GM19328 (cell line): Measurements from ENCODE around the gene SLC4A5.

Source experiments
- ATAC-seq: cut with Tn5 transposase; IDR thresholded peaks from one replicate; pipeline ENCODE4 v1.9.1; 2021; ENCODE audit warnings: mild to moderate bottlenecking, moderate library complexity; ENCODE audit not compliant: unreplicated experiment

Gene SLC4A5

GRCh38 chr2:74317701-74318100, 25.5 kb downstream of the SLC4A5 start:
- no peak for ATAC-seq

GRCh38 chr2:74316627-74317295, 26.5 kb downstream of the SLC4A5 start:
- ATAC-seq: no peak

DNA sequence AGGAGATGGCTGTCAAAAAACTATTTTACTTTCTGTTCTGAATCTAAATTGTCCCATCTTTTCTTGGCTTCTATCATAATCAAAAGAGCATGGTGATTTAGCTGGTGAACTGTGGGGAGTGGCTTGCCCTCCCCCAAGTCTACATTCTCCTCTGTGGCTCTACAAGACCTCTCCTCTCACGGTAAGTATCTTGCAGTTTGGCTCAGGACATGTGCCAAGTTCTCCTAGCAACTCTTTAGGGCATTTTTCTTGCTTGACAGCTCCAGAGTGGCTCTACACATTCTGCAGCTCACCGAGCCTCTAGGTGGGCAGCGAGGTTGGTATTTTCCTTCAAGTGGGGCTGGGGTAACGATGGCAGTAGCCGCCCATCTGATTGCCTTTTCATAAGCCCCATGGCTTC, 29.1 kb downstream of the SLC4A5 start:
- ATAC-seq: no peak

DNA sequence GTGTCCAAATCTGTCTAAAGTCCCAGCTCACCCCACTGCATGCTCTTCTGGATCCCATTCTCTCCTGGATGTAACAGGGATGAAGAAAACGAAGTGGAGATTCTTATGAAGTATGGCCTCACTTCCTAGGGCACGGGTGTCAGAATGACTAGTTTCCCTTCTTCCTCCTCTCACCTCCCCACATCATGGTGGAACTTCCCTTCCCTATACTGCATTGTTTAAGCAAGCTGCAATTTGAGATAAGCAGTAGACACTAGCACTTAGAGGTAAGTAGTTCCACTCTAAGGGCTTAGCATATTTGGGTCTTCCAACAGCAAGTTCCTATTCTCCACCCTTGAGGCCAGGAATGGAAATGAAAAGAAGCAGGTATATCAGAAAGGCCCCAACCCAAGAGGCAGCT, 29.7 kb downstream of the SLC4A5 start:
- no peak for ATAC-seq

DNA sequence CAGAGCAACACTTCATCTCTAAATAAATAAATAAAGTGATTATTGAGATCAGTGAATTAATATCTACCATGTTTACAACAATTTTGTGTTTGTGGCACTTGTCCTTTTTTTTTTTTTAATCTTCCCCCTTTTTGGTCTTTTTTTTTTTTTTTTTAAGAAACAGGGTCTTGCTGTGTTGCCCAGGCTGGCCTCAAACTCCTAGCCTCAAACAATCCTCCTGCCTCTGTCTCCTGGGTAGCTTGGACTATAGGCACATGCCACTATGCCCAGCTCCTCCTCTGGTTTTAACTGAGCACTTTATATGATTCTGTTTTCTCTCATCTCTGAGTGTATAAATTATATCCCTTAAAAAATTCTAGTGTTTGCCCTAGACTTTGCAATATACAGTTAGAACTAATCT, 30.3 kb downstream of the SLC4A5 start:
- ATAC-seq: no peak

GRCh38 chr2:74307720-74308119, 35.5 kb downstream of the SLC4A5 start:
- no peak for ATAC-seq

GRCh38 chr2:74304332-74305148, 38.7 kb downstream of the SLC4A5 start:
- no peak for ATAC-seq

DNA sequence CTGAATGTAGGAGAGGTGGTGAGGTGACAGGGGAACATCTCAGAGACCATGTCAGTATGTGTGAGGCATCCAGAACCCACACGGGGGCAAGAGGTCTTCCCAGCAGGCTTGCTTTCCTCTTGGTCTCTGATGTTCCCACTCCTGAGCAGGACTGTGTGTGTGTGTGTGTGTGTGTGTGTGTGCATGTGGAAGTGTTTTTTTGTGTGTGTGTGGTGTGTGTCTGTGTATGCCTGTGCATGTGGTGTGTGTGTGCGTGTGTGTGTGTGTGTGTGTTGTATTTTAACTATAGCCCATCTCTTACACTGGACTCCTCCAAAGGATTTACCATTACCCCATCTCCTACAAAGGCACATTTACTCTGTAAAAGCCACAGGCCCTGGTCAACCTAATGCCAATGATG, 40.4 kb downstream of the SLC4A5 start:
- no peak for ATAC-seq

- ATAC-seq: no peak
Observed at GRCh38 chr2:74301262-74301661, 42.0 kb downstream of the SLC4A5 start.

- no peak for ATAC-seq
Observed at GRCh38 chr2:74300506-74300905, 42.7 kb downstream of the SLC4A5 start.

- ATAC-seq: no peak
Observed at GRCh38 chr2:74297950-74298349, 45.3 kb downstream of the SLC4A5 start.

GRCh38 chr2:74297391-74297790, 45.8 kb downstream of the SLC4A5 start:
- ATAC-seq: no peak

- ATAC-seq: no peak
Observed at GRCh38 chr2:74293191-74293991, 49.8 kb downstream of the SLC4A5 start.

DNA sequence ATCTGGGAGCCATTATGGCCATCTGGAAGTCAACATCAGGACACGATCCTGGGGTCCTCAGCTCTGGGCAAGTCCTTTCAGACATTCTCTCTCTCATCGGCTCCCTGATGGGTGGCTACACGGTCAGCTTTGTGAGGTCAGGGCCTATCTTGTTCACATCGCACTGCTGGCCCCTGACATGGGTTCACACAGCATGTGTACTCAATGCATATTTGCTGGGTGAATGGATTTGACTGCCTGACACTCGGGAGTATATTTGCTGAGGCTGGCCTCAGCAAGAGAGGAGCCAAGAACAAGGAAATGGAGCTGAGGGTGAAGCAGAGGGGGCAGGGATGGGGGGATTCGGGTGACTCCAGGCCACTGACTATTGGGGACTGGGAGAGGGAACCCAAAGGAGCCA, 50.5 kb downstream of the SLC4A5 start:
- ATAC-seq: no peak

- ATAC-seq: no peak
Observed at GRCh38 chr2:74291886-74292621, 51.2 kb downstream of the SLC4A5 start.

- ATAC-seq: no peak
Observed at GRCh38 chr2:74291218-74291544, 52.0 kb downstream of the SLC4A5 start.

DNA sequence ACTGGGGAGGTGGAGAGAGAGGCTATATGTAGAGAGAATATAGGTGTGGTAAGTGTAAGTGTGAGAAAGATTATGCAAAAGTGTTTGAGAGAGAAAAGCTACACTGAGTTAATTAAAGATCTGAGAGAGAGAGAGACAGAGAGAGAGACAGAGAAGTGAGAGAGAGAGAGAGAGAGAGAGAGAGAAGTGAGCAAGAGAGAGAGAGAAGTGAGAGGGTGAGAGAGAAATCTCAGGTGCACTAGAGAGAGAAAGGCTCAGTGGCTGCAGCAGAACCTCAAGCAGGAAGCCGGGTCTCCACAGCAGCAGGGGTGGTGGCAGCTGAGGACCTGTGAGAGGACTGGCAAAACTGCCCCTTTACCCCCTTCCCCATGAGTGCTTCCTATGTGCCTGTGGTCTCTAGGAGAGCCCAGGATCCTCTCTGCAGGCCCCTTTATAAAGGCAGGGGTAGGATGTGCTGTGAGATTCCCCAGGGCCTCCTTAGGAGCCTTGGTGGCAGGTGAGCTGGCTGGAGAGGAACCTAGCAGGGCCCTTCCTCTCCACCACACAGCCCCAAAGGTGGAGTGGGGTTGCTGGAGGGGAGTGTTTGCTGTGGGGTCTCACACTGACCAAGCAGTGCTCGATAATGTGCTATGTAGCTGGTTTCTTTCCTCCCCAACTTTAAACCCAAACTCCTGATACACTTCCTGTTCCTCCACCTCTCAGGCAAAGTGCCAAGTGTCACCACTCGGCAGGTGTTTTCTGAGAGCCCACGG, 52.6 kb downstream of the SLC4A5 start:
- peak; percentile 52 for ATAC-seq

- ATAC-seq: no peak
Observed at GRCh38 chr2:74290066-74290465, 53.1 kb downstream of the SLC4A5 start.

DNA sequence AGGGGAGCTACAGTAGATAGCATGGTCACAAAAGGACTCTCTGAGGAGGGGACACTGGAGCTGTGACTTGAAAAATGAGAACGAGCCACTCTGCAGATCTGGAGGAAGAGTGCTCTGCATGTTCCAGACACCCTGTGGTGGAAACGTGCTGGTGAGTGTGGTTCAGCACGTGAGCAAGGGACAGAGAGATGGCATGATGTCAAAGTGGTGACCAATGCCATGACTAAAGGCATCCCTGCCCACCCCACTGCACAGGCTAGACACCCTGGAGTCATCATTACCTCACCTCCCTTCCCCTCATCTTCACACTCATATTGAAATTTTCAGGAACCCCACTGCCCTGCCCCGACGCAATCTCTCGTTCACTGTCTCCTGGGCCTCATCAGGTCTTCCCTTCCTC, 56.5 kb downstream of the SLC4A5 start:
- no peak for ATAC-seq
